HepG2 (cell line): Measurements from ENCODE around the gene DYNC2I2.

Source experiments
- CEBPB ChIP-seq: IDR thresholded peaks from 2 replicates; pipeline ENCODE4 v1.6.1; 2011; ENCODE audit warnings: low read depth, low read length, improper control_type of control experiment, borderline replicate concordance
- FOXP1 ChIP-seq, 2 experiments: fragments of 450-650 bp in 1 of 2; IDR thresholded peaks; 2 replicates each; pipeline ENCODE4 v1.6.1; 2017 to 2018; ENCODE audit warnings: antibody characterized with exemption in 1 of 2
- IRF1 ChIP-seq: sonication (generic); formaldehyde crosslinking; IDR thresholded peaks from 2 replicates; pipeline ENCODE4 v1.4.0; 2020; ENCODE audit warnings: low read depth, mild to moderate bottlenecking, missing genetic modification reagents
- MBD4 ChIP-seq: IDR thresholded peaks from 2 replicates; pipeline ENCODE4 v1.6.1; 2012; ENCODE audit warnings: low read length, inconsistent platforms, borderline replicate concordance
- NCOA1 ChIP-seq: sonication (generic); formaldehyde crosslinking; IDR thresholded peaks from 2 replicates; pipeline ENCODE4 v1.9.0; 2021; ENCODE audit warnings: missing genetic modification reagents
- TAF1 ChIP-seq: sonication (generic); formaldehyde crosslinking; IDR thresholded peaks from 2 replicates; pipeline ENCODE4 v1.4.0; 2020; ENCODE audit warnings: missing genetic modification reagents
- TP53 ChIP-seq: sonication (generic); formaldehyde crosslinking; conservative IDR thresholded peaks from 2 replicates; pipeline ENCODE4 v1.4.0; 2020; ENCODE audit warnings: missing genetic modification reagents
- ZNF274 ChIP-seq: sonication (generic); formaldehyde crosslinking; IDR thresholded peaks from 2 replicates; pipeline ENCODE4 v1.5.1; 2020; ENCODE audit warnings: mild to moderate bottlenecking, missing genetic modification reagents
- ZNF367 ChIP-seq: sonication (generic); formaldehyde crosslinking; IDR thresholded peaks from 2 replicates; pipeline ENCODE4 v1.4.0; 2020; ENCODE audit warnings: missing genetic modification reagents, borderline replicate concordance
- ZNF777 ChIP-seq: sonication (generic); formaldehyde crosslinking; IDR thresholded peaks from 2 replicates; pipeline ENCODE4 v1.4.0; 2020; ENCODE audit warnings: missing genetic modification reagents

- no peak for TF ChIP-seq FOXP1 (IDR thresholded peaks at IDR 0.05)
- TF ChIP-seq FOXP1 (CRISPR knock-in tag; IDR thresholded peaks at IDR 0.05), result no peak
- TF ChIP-seq TAF1, result no peak
- TF ChIP-seq CEBPB, result no peak
- no peak for TF ChIP-seq IRF1 (CRISPR knock-in tag)
- no peak for TF ChIP-seq ZNF274
- TF ChIP-seq TP53 (CRISPR knock-in tag), result no peak
- TF ChIP-seq ZNF777, result no peak
- no peak for TF ChIP-seq NCOA1 (CRISPR knock-in tag)
- no peak for TF ChIP-seq ZNF367
- no peak for TF ChIP-seq MBD4
Measured at GRCh38 chr9:128627127-128627715, 29.4 kb downstream of the DYNC2I2 start.
